SK-N-SH treated with all-trans-retinoic acid at 6 μM for 48 hours (cell line): ENCODE data around the gene PIMREG.
A peak's percentile ranks its signal among the peaks of the same experiment; 100 is the strongest.

Source experiments
- ESRRG ChIP-seq: fragments of 250-450 bp; sonication (Bioruptor Pico); IDR thresholded peaks from 2 replicates; pipeline ENCODE4 v1.6.1; 2021; ENCODE audit warnings: mild to moderate bottlenecking
- GLIS3 ChIP-seq: fragments of 250-450 bp; sonication (Bioruptor Pico); IDR thresholded peaks from 2 replicates; pipeline ENCODE4 v1.5.0; 2020; ENCODE audit warnings: mild to moderate bottlenecking, moderate library complexity
- ISL1 ChIP-seq: fragments of 250-450 bp; sonication (Bioruptor Pico); IDR thresholded peaks from 2 replicates; pipeline ENCODE4 v2.1.2; 2022; ENCODE audit warnings: mild to moderate bottlenecking, moderate library complexity
- PATZ1 ChIP-seq: fragments of 250-450 bp; sonication (Bioruptor Pico); IDR thresholded peaks from 2 replicates; pipeline ENCODE4 v1.8.0; 2020; ENCODE audit warnings: mild to moderate bottlenecking, moderate library complexity, borderline replicate concordance
- POU6F1 ChIP-seq: fragments of 250-450 bp; sonication (Bioruptor Pico); IDR thresholded peaks from 2 replicates; pipeline ENCODE4 v1.8.0; 2021; ENCODE audit warnings: low read depth, mild to moderate bottlenecking, moderate library complexity, borderline replicate concordance
- PPARA ChIP-seq: fragments of 250-450 bp; sonication (Bioruptor Pico); IDR thresholded peaks from 2 replicates; pipeline ENCODE4 v1.5.0; 2020; ENCODE audit warnings: mild to moderate bottlenecking, borderline replicate concordance
- RARB ChIP-seq: fragments of 250-450 bp; sonication (Bioruptor Pico); IDR thresholded peaks from 2 replicates; pipeline ENCODE4 v1.8.0; 2021; ENCODE audit warnings: mild to moderate bottlenecking, moderate library complexity
- ZFP3 ChIP-seq: fragments of 250-450 bp; sonication (Bioruptor Pico); IDR thresholded peaks from 2 replicates; pipeline ENCODE4 v1.5.0; 2020; ENCODE audit warnings: mild to moderate bottlenecking, moderate library complexity
- ZFP30 ChIP-seq: fragments of 450-650 bp; formaldehyde crosslinking; IDR thresholded peaks from 2 replicates; pipeline ENCODE4 v1.5.0; 2022; ENCODE audit warnings: mild to moderate bottlenecking, moderate library complexity
- ZNF565 ChIP-seq: fragments of 450-650 bp; formaldehyde crosslinking; conservative IDR thresholded peaks from 2 replicates; pipeline ENCODE4 v1.5.0; 2020; ENCODE audit warnings: low read depth, mild to moderate bottlenecking, moderate library complexity
- TF ChIP-seq, protein P1 (sequence below): fragments of 250-450 bp; sonication (Bioruptor Pico); IDR thresholded peaks from 2 replicates; pipeline ENCODE4 v1.5.1; 2020; ENCODE audit warnings: low read depth, mild to moderate bottlenecking, moderate library complexity

DNA sequence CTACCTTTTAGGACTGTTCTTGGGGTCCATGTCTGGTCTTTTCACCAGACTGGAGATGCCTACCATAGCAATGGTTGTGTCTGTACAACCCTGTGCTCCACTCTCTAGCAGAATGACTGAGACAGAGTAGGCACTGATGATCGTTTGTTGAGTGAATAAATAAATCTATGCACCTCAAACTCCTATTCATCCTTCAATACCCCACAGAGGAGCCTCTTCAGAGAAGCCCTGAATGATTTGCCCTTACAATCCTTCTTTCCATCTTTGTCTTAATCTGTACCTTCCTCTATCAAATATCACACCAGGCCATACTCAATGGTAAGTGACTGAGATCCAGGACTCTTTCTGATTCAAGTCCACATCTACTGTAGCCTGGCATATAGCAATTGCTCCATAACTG is 23.3 kb downstream of the PIMREG start:
- no peak for TF ChIP-seq ISL1 (CRISPR knock-in tag)
- no peak for TF ChIP-seq PPARA (CRISPR knock-in tag)
- TF ChIP-seq RARB (CRISPR knock-in tag), result no peak
- no peak for TF ChIP-seq PATZ1 (CRISPR knock-in tag)
- no peak for TF ChIP-seq ESRRG (CRISPR knock-in tag)
- no peak for TF ChIP-seq ZFP30 (CRISPR knock-in tag)
- no peak for TF ChIP-seq POU6F1 (CRISPR knock-in tag)
- TF ChIP-seq ZNF565 (CRISPR knock-in tag), result no peak
- TF ChIP-seq GLIS3 (CRISPR knock-in tag), result no peak
- TF ChIP-seq, protein P1, sequence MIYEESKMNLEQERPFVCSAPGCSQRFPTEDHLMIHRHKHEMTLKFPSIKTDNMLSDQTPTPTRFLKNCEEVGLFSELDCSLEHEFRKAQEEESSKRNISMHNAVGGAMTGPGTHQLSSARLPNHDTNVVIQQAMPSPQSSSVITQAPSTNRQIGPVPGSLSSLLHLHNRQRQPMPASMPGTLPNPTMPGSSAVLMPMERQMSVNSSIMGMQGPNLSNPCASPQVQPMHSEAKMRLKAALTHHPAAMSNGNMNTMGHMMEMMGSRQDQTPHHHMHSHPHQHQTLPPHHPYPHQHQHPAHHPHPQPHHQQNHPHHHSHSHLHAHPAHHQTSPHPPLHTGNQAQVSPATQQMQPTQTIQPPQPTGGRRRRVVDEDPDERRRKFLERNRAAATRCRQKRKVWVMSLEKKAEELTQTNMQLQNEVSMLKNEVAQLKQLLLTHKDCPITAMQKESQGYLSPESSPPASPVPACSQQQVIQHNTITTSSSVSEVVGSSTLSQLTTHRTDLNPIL (CRISPR knock-in tag), result no peak
- TF ChIP-seq ZFP3 (CRISPR knock-in tag), result peak; percentile 94
